ENCODE results near the gene GSN. TPM values are rescaled to one million over a fixed set of nuclear protein-coding genes. Genes with fewer than 3 reads are reported as not detected.

Gene GSN
- total and polyA plus RNA-seq, 2 of the 13 experiments (the other 11 are each of a cell fraction or from before 2014, with no cell fraction given) = 294 to 307 TPM

GRCh38 chr9:121298689-121299466, 30.9 kb downstream of the GSN start (continued):
- TF ChIP-seq HINFP (CRISPR knock-in tag; IDR thresholded peaks at IDR 0.05; ENCODE audit: low read depth) (no peak), CEBPG (CRISPR knock-in tag; IDR thresholded peaks at IDR 0.05) (0 out of 2 replicates have a peak, but pooled peaks have one; percentile 7), SYNCRIP (IDR thresholded peaks at IDR 0.05; ENCODE audit: insufficient read depth, low read depth, low read length) (no peak), ZBTB25 (CRISPR knock-in tag; IDR thresholded peaks at IDR 0.05) (0 out of 2 replicates have a peak, but pooled peaks have one; percentile 6), EP300 (IDR thresholded peaks at IDR 0.05; ENCODE audit: low read depth in 2 of 2, low read length in 2 of 2) (no peak), EP300 (CRISPR knock-in tag; IDR thresholded peaks at IDR 0.05; ENCODE audit: borderline replicate concordance) (no peak), MED1 (CRISPR knock-in tag; IDR thresholded peaks at IDR 0.05) (peak; percentile 41; the same call in 1 of the 2 replicates), KLF16 (CRISPR knock-in tag; IDR thresholded peaks at IDR 0.05) (no peak), ZBTB43 (CRISPR knock-in tag; conservative IDR thresholded peaks at IDR 0.05) (no peak), SOX6 (IDR thresholded peaks at IDR 0.05) (no peak), SOX6 (CRISPR knock-in tag; IDR thresholded peaks at IDR 0.05) (no peak), HNRNPL (IDR thresholded peaks at IDR 0.05; ENCODE audit: low read depth, low read length) (peak; percentile 56; the same call in 1 of the 2 replicates), TRIM24 (CRISPR knock-in tag; IDR thresholded peaks at IDR 0.05) (no peak), EZH2 (conservative IDR thresholded peaks at IDR 0.05; ENCODE audit: low read depth, low read length) (no peak), RXRA (CRISPR knock-in tag; IDR thresholded peaks at IDR 0.05) (no peak), ZC3H13 (CRISPR knock-in tag; IDR thresholded peaks at IDR 0.05) (no peak), ZNF24 (IDR thresholded peaks at IDR 0.05) (no peak), PRMT3 (CRISPR knock-in tag; IDR thresholded peaks at IDR 0.05; ENCODE audit: borderline replicate concordance, low read depth) (no peak), ZNF432 (CRISPR knock-in tag; IDR thresholded peaks at IDR 0.05; ENCODE audit: borderline replicate concordance) (no peak), ZNF101 (CRISPR knock-in tag; IDR thresholded peaks at IDR 0.05; ENCODE audit: borderline replicate concordance, low read depth) (no peak), FOXK2 (IDR thresholded peaks at IDR 0.05) (no peak), PLSCR1 (CRISPR knock-in tag; IDR thresholded peaks at IDR 0.05; ENCODE audit: borderline replicate concordance) (no peak), ZBTB3 (CRISPR knock-in tag; IDR thresholded peaks at IDR 0.05; ENCODE audit: borderline replicate concordance, low read depth) (peak; percentile 48; the same call in 1 of the 2 replicates)

Data from HepG2 (cell line).